GDM1 (cell line): ENCODE results near the gene MCM3AP.
A peak's percentile ranks its signal among the peaks of the same experiment; 100 is the strongest.

Experiments
- DNase-seq: peaks from one replicate; lab custom pipeline; 2025; lab: John Stamatoyannopoulos, UW

MCM3AP gene

GRCh38 chr21:46285206-46285661 lies at the start of gene MCM3AP:
MCM3AP (minus strand) TSS chr21:46285611; CDS start chr21:46285286, 325 bp downstream.
- DNase-seq = no peak

- no peak for DNase-seq
These were observed 49.1 kb upstream of the MCM3AP start for GRCh38 chr21:46334351-46335140.

- DNase-seq = no peak
These were observed 44.4 kb upstream of the MCM3AP start for GRCh38 chr21:46329796-46330195.

GRCh38 chr21:46328151-46328550 lies 42.7 kb upstream of the MCM3AP start:
- DNase-seq = no peak

- DNase-seq = no peak
These were observed 42.3 kb upstream of the MCM3AP start for GRCh38 chr21:46327711-46328110.

- no peak for DNase-seq
These were observed 40.8 kb upstream of the MCM3AP start for GRCh38 chr21:46326110-46326703.

GRCh38 chr21:46325073-46325912 lies 39.9 kb upstream of the MCM3AP start:
- DNase-seq = peak; percentile 14

GRCh38 chr21:46324390-46325072 lies 39.1 kb upstream of the MCM3AP start:
- DNase-seq = peak; percentile 83

- DNase-seq = peak; percentile 97
These were observed 38.4 kb upstream of the MCM3AP start, which contains the start of the genes C21orf58 and PCNT for GRCh38 chr21:46323710-46324389. C21orf58 (minus strand) TSS chr21:46323870; CDS start chr21:46322738, 1,132 bp downstream. PCNT (plus strand) TSS chr21:46324156; CDS start chr21:46324229, 73 bp downstream.

GRCh38 chr21:46323227-46323709 lies 37.9 kb upstream of the MCM3AP start:
- DNase-seq = no peak

GRCh38 chr21:46322351-46323226 lies 37.2 kb upstream of the MCM3AP start:
- DNase-seq = no peak

- DNase-seq = peak; percentile 47
These were observed 35.0 kb upstream of the MCM3AP start for GRCh38 chr21:46320331-46320801.

- DNase-seq = no peak
These were observed 33.8 kb upstream of the MCM3AP start for GRCh38 chr21:46319186-46319585.

GRCh38 chr21:46318464-46318845 lies 33.0 kb upstream of the MCM3AP start:
- no peak for DNase-seq

GRCh38 chr21:46317710-46318463 lies 32.5 kb upstream of the MCM3AP start:
- no peak for DNase-seq

- DNase-seq = no peak
These were observed 31.4 kb upstream of the MCM3AP start for GRCh38 chr21:46316708-46317324.

- DNase-seq = no peak
These were observed 29.1 kb upstream of the MCM3AP start for GRCh38 chr21:46314441-46315020.

GRCh38 chr21:46312949-46313348 lies 27.5 kb upstream of the MCM3AP start:
- no peak for DNase-seq
